SK-N-SH treated with all-trans-retinoic acid at 6 μM for 48 hours (cell line): ENCODE results near the gene RASSF4.

Experiments used
- ARNTL ChIP-seq: fragments of 450-650 bp; formaldehyde crosslinking; IDR thresholded peaks from 2 replicates; pipeline ENCODE4 v1.5.0; 2020; ENCODE audit warnings: low read depth, mild to moderate bottlenecking, moderate library complexity, borderline replicate concordance
- CREB5 ChIP-seq: fragments of 250-450 bp; sonication (Bioruptor Pico); IDR thresholded peaks from 2 replicates; pipeline ENCODE4 v1.5.1; 2020; ENCODE audit warnings: low read depth, mild to moderate bottlenecking, moderate library complexity
- OSR1 ChIP-seq: fragments of 250-450 bp; sonication (Bioruptor Pico); IDR thresholded peaks from 2 replicates; pipeline ENCODE4 v1.8.0; 2022; ENCODE audit warnings: moderate library complexity, mild to moderate bottlenecking, inconsistent platforms
- PATZ1 ChIP-seq: fragments of 250-450 bp; sonication (Bioruptor Pico); IDR thresholded peaks from 2 replicates; pipeline ENCODE4 v1.8.0; 2020; ENCODE audit warnings: mild to moderate bottlenecking, moderate library complexity, borderline replicate concordance
- POU6F1 ChIP-seq: fragments of 250-450 bp; sonication (Bioruptor Pico); IDR thresholded peaks from 2 replicates; pipeline ENCODE4 v1.8.0; 2021; ENCODE audit warnings: low read depth, mild to moderate bottlenecking, moderate library complexity, borderline replicate concordance
- PPARA ChIP-seq: fragments of 250-450 bp; sonication (Bioruptor Pico); IDR thresholded peaks from 2 replicates; pipeline ENCODE4 v1.5.0; 2020; ENCODE audit warnings: mild to moderate bottlenecking, borderline replicate concordance
- RARB ChIP-seq: fragments of 250-450 bp; sonication (Bioruptor Pico); IDR thresholded peaks from 2 replicates; pipeline ENCODE4 v1.8.0; 2021; ENCODE audit warnings: mild to moderate bottlenecking, moderate library complexity
- TCF4 ChIP-seq: fragments of 250-450 bp; sonication (Bioruptor Pico); IDR thresholded peaks from 2 replicates; pipeline ENCODE4 v1.8.0; 2021; ENCODE audit warnings: mild to moderate bottlenecking, moderate library complexity, borderline replicate concordance
- TOX ChIP-seq: fragments of 250-450 bp; sonication (Bioruptor Pico); IDR thresholded peaks from 2 replicates; pipeline ENCODE4 v1.8.0; 2021; ENCODE audit warnings: mild to moderate bottlenecking, moderate library complexity, borderline replicate concordance
- TSHZ2 ChIP-seq: fragments of 250-450 bp; sonication (Bioruptor Pico); IDR thresholded peaks from 2 replicates; pipeline ENCODE4 v1.5.0; 2020; ENCODE audit warnings: mild to moderate bottlenecking, moderate library complexity
- ZC3H10 ChIP-seq: fragments of 250-450 bp; sonication (Bioruptor Pico); IDR thresholded peaks from 2 replicates; pipeline ENCODE4 v1.5.1; 2021; ENCODE audit warnings: mild to moderate bottlenecking, moderate library complexity
- ZFP3 ChIP-seq: fragments of 250-450 bp; sonication (Bioruptor Pico); IDR thresholded peaks from 2 replicates; pipeline ENCODE4 v1.5.0; 2020; ENCODE audit warnings: mild to moderate bottlenecking, moderate library complexity
- ZFP30 ChIP-seq: fragments of 450-650 bp; formaldehyde crosslinking; IDR thresholded peaks from 2 replicates; pipeline ENCODE4 v1.5.0; 2022; ENCODE audit warnings: mild to moderate bottlenecking, moderate library complexity
- ZNF8 ChIP-seq: fragments of 450-650 bp; formaldehyde crosslinking; IDR thresholded peaks from 2 replicates; pipeline ENCODE4 v1.5.0; 2020; ENCODE audit warnings: mild to moderate bottlenecking, moderate library complexity

GRCh38 chr10:44936314-44936975, 23.2 kb upstream of the RASSF4 start:
- TF ChIP-seq PATZ1 (CRISPR knock-in tag) (no peak), POU6F1 (CRISPR knock-in tag) (no peak), TCF4 (CRISPR knock-in tag) (no peak), ZC3H10 (CRISPR knock-in tag) (no peak), CREB5 (CRISPR knock-in tag) (no peak), ZFP3 (CRISPR knock-in tag) (no peak), PPARA (CRISPR knock-in tag) (no peak), TOX (CRISPR knock-in tag) (no peak), OSR1 (CRISPR knock-in tag) (no peak), ZNF8 (CRISPR knock-in tag) (no peak), TSHZ2 (CRISPR knock-in tag) (no peak), ARNTL (CRISPR knock-in tag) (no peak), ZFP30 (CRISPR knock-in tag) (no peak), RARB (no peak)
